ENCODE results near the gene CENPE.

DNA sequence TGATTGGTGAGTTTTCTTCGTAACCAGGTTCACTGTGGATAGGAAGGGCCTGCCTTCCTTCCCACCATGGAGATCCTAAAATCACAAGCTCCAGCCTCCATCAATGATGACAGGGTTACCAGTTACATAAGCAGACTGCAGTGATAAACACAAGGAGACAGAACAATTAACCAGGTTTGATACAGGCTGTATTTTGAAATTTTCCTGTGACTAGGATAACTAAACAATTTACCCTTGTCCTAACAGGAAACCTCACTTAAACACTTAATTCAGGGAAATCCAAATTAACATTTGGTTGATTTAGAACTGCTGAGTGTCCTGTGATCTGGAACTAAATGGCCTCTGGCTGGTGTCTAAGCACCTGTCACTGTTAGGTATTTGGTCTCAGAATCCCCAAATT, 118.5 kb downstream of the CENPE start:
- TF ChIP-seq HNF4A (conservative IDR thresholded peaks at IDR 0.05) = no peak
- no peak for TF ChIP-seq EGR1 (IDR thresholded peaks at IDR 0.05; ENCODE audit: low read depth in 2 of 2)
- TF ChIP-seq YY1 (IDR thresholded peaks at IDR 0.05) = no peak
- no peak for TF ChIP-seq CTCF (IDR thresholded peaks at IDR 0.05; ENCODE audit: low read depth, low read length, missing input control)
- TF ChIP-seq REST (IDR thresholded peaks at IDR 0.05) = no peak
- TF ChIP-seq TAF1 (conservative IDR thresholded peaks at IDR 0.05) = no peak
- no peak for TF ChIP-seq ATF3 (IDR thresholded peaks at IDR 0.05)

Data from liver (tissue), 3 donors.